T follicular helper cell (primary cell): ENCODE data around the gene EML6.
"Not testable (repeated sequence)": the region's sequence is repeated elsewhere in the genome, so short reads cannot be mapped to it uniquely, and the experiment has no call there.

ENCODE experiments used
- DNase-seq: peaks from one replicate; pipeline ENCODE4 v3.0.0-alpha.2; 2020; ENCODE audit warnings: low read depth
- total RNA-seq, 2 experiments: gene quantifications; one replicate each; lab custom pipeline; 2026; lab: John Stamatoyannopoulos, UW

Gene EML6
- 0.74 to 7.6 reads per million in 2 experiments for total RNA-seq

- peak; percentile 98 for DNase-seq
Measured at GRCh38 chr2:54723131-54723995, at the start of gene EML6. Gene EML6, plus strand, starts transcription at chr2:54723662. Its CDS starts 1,400 bp downstream, at chr2:54725062.

- DNase-seq, result no peak
Measured at GRCh38 chr2:54675281-54675680, 48.2 kb upstream of the EML6 start.

- no peak for DNase-seq
Measured at GRCh38 chr2:54675738-54676137, 47.7 kb upstream of the EML6 start.

GRCh38 chr2:54676656-54677055, 46.8 kb upstream of the EML6 start:
- no peak for DNase-seq

- no peak for DNase-seq
Measured at GRCh38 chr2:54677476-54678265, 45.8 kb upstream of the EML6 start.

GRCh38 chr2:54678719-54679118, 44.7 kb upstream of the EML6 start:
- no peak for DNase-seq

GRCh38 chr2:54680397-54681041, 42.9 kb upstream of the EML6 start:
- no peak for DNase-seq

- no peak for DNase-seq
Measured at GRCh38 chr2:54681416-54681815, 42.0 kb upstream of the EML6 start.

- DNase-seq, result no peak
Measured at GRCh38 chr2:54683596-54683995, 39.9 kb upstream of the EML6 start.

- no peak for DNase-seq
Measured at GRCh38 chr2:54685263-54685775, 38.1 kb upstream of the EML6 start.

GRCh38 chr2:54687595-54688152, 35.8 kb upstream of the EML6 start:
- no peak for DNase-seq

- no peak for DNase-seq
Measured at GRCh38 chr2:54691445-54692135, 31.9 kb upstream of the EML6 start.

- no peak for DNase-seq
Measured at GRCh38 chr2:54692556-54692955, 30.9 kb upstream of the EML6 start.

GRCh38 chr2:54695378-54695777, 28.1 kb upstream of the EML6 start:
- DNase-seq, result no peak

- no peak for DNase-seq
Measured at GRCh38 chr2:54697934-54698333, 25.5 kb upstream of the EML6 start.

- not testable (repeated sequence) for DNase-seq
Measured at GRCh38 chr2:54698926-54699325, 24.5 kb upstream of the EML6 start.

GRCh38 chr2:54699665-54700064, 23.8 kb upstream of the EML6 start:
- no peak for DNase-seq

GRCh38 chr2:54701029-54701428, 22.4 kb upstream of the EML6 start:
- DNase-seq, result no peak

GRCh38 chr2:54704238-54704637, 19.2 kb upstream of the EML6 start:
- DNase-seq, result no peak

- no peak for DNase-seq
Measured at GRCh38 chr2:54704688-54705605, 18.5 kb upstream of the EML6 start.
